NCI-H524 (cell line): ENCODE results near the gene MDM2.
"Not testable (repeated sequence)": the region's sequence is repeated elsewhere in the genome, so short reads cannot be mapped to it uniquely, and the experiment has no call there.

Experiments used
- DNase-seq, 2 experiments: peaks; one replicate each; lab custom pipeline; 2025; lab: John Stamatoyannopoulos, UW

Gene MDM2

DNA sequence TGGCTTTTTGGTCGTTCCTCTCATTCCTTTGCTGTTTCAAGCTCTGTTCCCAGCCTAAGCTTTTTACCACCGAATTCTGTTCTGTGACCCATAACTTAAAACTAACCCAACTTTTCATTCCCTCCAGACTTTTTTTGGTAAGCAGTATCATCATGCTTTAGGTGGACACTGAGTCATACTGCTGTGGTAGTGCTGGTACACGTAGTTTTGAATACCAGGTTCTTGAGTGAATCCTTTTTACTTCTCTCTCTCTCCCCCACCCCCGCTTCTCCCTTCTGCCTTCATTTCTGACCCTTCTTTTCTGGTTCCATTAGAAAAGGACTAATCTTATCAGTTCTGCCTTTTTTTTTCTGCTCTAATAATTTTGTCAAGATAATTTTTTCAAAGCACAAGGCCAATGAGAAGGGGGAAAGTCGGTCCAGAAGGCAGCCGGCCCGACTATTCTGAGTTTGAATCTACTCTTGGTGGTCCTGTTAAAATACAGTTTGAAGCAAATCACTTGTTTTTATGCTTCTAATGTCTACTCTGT, 2.3 kb upstream of the MDM2 start:
- DNase-seq = no peak

DNA sequence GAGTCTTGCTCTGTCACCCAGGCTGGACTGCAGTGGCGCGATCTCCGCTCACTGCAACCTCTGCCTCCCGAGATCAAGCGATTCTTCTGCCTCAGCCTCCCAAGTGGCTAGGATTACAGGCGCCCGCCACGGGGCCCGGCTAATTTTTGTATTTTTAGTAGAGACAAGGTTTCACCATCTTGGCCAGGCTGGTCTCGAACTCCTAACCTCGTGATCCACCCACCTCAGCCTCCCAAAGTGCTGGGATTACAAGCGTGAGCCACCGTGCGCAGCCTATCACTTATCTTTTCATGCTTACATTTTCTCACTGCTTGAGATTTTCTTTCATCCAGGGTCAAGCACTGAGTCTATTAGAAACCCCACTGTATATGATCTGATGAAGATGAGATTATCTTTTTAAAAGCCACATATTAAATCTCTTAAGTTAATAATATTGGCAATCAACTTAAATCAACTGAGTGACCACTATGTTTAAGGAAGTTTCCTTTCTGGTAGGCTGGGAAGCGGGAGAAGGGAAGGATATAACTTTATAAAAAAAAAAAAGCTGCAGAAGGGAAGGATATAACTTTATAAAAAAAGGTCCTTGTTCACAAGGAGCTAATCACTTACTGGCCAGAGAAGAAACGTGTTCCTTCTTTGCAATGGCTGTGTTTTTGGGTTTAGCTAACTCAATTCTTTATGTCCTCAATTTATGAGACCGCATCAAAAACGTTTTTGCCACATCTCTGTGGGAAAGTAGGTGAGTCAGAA, 1.3 kb upstream of the MDM2 start:
- DNase-seq = peak in 1 of 2 experiments; percentile 16

DNA sequence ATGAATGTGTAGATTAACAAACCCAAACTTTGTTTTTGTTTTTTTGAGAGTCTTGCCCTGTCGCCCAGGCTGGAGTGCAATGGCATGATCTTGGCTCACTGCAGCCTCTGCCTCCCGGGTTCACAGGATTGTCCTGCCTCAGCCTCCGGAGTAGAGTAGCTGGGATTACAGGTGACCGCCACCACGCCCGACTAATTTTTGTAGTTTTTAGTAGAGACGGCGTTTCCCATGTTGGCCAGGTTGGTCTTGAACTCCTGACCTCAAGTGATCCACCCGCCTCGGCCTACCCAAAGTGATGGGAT, 752 bp upstream of the MDM2 start:
- DNase-seq = not testable (repeated sequence)

DNA sequence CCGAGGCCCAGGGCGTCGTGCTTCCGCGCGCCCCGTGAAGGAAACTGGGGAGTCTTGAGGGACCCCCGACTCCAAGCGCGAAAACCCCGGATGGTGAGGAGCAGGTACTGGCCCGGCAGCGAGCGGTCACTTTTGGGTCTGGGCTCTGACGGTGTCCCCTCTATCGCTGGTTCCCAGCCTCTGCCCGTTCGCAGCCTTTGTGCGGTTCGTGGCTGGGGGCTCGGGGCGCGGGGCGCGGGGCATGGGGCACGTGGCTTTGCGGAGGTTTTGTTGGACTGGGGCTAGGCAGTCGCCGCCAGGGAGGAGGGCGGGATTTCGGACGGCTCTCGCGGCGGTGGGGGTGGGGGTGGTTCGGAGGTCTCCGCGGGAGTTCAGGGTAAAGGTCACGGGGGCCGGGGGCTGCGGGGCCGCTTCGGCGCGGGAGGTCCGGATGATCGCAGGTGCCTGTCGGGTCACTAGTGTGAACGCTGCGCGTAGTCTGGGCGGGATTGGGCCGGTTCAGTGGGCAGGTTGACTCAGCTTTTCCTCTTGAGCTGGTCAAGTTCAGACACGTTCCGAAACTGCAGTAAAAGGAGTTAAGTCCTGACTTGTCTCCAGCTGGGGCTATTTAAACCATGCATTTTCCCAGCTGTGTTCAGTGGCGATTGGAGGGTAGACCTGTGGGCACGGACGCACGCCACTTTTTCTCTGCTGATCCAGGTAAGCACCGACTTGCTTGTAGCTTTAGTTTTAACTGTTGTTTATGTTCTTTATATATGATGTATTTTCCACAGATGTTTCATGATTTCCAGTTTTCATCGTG, 612 bp downstream of the MDM2 start:
- DNase-seq = peak; percentile 61 to 82

DNA sequence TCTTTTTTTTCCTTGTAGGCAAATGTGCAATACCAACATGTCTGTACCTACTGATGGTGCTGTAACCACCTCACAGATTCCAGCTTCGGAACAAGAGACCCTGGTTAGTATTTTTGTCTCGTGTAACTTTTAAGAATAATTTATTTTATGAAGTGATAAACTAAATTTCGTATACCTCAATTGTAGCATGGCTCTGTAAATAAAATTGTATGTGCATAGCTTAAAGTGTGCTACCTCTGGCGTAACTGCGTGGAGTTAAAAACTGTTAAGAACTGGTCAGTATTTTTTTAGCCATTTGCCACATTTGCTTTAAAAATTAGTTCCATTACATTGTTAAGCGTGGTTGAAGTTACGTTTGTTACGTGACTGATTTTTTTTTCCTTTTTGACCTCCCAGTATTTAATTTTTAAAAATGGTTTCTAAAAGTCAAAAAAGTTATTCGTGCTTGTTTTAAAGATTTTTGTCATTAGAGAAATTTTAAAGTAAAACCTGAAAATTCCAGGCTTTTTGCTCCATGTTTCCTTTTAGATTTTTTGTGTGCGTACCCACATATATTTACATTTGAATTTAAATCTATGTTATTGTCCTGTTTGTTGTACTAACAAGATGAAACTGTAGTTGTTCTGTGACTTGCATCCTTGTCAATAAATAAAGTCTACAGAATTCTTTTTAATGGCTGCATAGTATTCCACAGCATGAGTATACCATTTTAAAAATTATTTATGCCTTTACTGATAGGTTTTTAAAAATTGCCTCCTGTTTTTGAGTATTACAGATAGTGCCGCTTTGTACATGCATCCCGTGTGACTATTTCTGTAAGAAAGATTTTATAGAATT, 1.4 kb downstream of the MDM2 start:
- DNase-seq = no peak

DNA sequence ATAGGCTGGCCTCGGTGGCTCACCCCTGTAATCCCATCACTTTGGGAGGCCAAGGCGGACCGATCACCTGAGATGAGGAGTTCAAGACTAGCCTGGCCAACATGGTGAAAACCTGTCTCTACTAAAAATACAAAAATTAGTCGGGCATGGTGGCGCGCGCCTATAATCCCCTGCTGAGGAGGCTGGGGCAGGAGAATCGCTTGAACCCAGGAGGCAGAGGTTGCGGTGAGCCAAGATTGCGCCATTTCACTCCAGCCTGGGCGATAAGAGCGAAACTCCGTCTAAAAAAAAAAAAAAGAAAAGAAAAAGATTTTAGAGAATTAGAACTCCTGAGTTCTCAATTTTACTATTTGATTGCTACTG, 2.0 kb downstream of the MDM2 start:
- DNase-seq = not testable (repeated sequence)

DNA sequence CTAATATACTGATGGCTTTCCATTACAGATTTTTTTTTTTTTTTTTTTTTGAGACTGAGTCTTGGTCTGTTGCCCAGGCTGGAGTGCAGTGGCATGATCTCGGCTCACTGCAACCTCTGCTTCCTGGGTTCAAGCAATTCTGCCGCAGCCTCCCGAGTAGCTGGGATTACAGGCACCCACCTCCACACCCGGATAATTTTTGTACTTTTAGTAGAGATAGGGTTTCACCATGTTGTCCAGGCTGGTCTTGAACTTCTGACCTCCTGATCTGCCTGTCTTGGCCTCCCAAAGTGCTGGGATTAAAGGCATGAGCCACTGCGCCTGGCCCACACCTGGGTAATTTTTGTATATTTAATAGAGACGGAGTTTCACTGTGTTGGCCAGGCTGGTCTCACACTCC, 3.6 kb downstream of the MDM2 start:
- DNase-seq = not testable (repeated sequence)

DNA sequence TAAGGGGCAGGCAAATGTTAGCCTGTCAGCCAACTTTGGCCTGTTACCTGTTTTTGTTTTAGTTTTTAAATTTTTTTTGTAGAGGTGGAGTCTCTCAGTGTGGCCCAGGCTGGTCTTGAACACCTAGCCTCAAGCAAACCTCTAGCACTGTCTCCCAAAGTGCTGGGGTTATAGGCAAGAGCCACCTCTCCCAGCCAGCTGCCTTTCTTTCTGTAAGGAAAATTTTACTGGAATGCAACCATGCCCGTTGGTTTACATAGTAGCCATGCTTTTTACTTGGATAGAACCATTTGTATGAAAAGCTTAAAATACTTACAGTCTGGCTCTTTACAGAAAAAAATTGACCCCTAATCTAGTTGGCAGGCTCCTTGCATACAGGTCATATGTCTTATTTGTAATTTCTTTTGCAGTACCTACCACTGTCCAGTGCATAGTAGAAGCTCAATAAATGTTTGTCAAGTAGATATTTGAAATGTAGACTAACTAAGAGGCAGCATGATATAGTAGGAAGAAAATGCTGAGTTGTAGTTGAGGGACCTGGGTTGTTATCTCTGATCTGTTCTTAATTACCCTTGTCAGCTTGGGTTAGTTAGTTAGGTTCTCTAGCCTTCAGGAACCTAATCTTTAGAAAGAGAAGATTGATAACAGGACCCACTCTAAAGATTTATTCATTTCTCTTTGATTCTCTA, 4.7 kb downstream of the MDM2 start:
- DNase-seq = no peak

DNA sequence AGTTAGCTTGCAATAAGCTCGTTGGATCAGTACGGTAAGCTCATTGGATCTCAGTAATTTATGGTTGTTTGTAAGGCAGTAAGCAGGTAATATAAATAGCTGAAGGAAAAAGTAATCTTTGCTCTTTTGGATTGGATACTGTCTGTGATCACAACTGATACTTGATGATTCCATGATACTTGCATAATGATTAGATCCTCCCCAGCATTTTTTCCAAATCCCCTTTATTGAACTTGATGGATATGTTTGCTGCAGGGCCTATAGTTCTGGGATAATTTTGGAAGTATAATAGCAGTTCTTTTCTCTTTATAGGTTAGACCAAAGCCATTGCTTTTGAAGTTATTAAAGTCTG, 5.2 kb downstream of the MDM2 start:
- no peak for DNase-seq

DNA sequence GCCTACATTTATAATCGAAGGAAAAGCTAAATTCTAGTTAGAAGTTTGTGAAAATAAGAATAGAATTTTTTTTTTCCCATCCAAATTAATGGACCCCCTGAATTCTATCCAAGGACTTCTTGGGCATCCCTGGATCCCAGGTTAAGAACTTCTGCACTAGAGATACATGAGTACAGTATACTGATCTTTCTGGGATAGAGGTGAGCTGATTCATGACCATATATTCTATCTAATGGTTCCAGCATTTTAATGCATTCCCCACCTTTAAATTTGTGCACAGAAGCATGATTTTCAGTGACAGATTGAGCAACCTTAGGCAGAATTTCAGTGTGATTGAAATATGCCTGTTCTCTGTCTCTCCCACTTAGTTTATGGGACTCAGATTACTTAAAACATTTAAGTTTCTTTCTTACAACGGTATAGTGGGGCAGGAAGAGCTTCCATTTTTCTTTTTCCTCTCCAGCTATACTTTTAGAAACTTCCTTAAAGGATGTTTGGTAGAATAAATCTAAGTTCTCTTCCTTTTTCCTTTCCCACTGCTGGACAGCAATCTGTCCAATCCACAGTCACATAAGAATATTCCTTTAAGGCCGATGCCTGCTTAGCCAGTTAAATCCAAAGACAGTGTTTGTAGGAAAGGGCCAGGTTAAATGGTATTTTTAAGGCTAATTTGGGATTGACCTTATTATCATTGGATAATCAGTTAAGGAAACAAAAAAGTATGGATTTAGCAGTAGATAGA, 6.7 kb downstream of the MDM2 start:
- DNase-seq = no peak

DNA sequence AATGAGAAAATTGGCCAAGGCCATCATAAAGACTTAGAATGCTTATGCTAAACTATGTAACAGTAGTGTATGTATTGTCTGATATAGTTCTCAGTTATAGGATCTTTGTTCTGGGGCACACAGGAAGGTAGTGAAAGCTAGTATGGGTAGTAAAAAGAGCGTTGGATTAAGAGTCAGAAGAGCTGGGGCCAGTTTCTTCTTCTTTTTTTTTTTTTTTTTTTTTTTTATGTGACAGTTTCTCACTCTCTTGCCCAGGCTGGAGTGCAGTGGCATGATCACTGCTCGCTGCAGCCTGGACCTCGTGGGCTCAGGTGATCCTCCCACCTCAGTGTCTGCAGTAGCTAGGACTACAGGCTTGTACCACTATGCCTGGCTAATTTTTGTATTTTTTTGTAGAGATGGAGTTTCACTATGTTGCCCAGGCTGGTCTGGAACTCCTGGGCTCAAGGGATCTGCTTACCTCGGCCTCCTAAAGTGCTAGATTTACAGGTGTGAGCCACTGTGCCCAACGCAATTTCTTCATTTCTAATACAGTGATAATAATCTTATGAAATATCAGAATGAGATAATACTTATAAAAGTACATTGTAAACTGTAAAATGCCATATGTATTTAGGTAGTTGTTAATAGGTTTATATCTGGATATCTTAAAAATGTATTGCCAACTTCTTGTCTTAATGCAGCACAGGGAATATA, 7.4 kb downstream of the MDM2 start:
- DNase-seq = no peak

DNA sequence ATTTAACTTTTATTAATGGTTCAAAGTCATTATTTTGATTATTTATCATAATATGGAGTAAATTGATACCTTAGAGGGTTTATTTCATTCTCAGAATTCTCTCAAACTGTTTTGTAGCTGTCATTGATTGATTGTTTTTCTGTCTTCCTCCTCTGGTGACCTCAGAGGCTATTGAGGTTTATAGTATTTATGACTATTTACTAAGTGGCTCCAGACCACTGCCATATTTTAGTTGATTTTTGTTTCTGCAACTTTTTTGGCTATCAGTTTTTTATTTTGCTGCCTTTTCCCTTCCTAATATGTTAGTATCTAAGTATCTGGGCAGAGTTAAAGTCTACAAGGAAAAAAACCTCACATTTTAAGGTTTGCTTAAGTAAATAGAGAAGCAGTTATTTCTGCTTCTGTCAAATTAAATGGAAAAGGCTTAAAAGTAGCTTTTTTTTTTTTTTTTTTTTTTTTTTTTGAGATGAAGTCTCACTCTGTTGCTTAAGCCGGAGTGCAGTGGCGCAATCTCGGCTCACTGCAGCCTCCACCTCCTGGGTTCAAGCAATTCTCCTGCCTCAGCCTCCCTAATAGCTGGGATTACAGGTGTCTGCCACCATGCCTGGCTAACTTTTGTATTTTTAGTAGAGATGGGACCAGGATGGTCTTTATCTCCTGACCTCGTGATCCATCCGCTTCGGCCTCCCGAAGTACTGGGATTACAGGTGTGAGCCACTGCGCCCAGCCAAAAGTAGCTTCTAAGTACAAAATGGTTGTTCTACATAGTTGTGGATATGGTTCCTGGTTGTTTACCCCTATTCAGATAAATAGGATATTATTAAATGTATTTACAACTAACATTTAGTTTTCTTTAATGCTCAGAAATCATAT, 8.2 kb downstream of the MDM2 start:
- no peak for DNase-seq

DNA sequence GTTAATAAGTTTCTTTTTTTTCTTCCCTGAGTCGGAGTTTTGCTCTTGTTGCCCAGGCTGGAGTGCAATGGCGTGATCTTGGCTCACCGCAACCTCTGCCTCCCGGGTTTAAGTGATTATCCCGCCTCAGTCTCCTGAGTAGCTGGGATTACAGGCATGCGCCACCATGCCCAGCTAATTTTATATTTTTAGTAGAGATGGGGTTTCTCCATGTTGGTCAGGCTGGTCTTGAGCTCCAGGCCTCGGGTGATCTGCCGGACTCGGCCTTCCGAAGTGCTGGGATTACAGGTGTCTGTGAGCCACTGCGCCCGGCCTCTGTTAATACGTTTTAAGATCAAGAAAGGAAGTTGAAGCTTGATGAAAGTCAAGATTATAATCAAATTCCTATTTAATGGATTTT, 11.5 kb downstream of the MDM2 start:
- not testable (repeated sequence) for DNase-seq

DNA sequence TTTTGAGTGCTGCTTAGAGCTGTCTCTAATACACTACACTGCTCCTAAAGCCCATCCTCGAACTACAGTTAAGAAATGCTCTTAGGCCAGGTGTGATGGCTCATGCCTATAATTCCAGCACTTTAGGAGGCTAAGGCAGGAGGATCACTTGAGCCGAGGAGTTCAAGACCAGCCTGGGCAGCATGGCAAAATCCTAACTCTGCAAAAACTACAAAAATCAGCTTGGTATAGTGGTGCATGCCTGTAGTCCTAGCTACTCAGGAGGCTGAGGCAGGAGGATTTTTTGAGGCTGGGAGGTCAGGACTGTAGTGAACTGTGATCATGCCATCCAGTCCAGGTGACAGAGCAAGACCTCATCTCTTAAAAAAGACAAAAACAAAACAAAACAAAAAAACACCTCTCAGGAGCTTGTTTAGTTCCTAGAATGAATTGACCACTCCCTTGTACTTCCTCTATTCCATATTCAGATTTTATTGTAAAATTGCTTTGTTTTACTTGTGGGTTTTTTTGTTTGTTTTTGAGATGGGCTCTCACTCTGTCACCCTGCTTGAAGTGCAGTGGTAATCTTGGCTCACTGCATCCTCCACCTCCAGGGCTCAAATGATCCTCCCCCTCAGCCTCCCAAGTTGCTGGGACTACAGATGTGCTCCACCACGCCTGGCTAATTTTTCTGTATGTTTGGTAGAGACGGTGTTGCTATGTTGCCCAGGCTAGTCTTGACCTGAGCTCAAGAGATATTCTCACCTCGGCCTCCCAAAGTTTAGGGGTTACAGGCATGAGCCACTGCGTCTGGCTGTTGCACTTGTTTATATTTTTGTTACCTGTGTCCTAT, 13.6 kb downstream of the MDM2 start:
- DNase-seq = no peak

DNA sequence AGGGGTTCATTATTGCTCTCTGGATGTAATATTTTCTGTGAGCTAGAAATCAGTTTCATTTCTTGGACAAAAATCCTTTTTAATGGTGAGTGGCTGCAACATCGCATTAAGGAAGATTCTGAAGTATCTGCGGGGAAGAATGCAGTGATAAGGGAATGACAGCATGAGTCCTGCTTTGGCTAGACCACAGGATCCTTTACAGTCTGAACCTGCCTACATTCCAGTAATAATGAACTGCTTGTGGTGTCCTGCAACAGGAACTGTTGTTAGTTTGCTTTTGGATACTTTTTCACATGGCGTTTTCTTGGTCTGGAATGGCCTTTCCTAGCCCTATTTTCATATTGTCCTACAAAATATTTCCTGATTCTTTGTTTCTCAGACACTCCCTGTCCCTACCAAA, 15.7 kb downstream of the MDM2 start:
- no peak for DNase-seq

DNA sequence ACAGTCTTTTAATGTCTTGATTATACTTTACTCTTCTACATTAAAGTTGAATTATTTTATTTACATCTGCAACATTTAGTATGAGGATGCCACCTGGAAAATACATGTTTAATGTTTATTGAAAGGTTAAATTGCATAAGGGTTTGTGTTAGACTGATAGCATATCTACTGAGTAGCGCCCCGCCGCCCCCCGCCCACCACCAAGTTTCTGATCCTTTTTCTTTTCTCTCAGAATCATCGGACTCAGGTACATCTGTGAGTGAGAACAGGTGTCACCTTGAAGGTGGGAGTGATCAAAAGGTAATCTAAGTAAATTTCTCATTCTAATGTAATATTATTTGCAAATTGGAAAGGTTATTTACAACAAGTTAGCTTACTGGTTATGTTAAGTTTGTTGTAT, 16.2 kb downstream of the MDM2 start:
- no peak for DNase-seq

DNA sequence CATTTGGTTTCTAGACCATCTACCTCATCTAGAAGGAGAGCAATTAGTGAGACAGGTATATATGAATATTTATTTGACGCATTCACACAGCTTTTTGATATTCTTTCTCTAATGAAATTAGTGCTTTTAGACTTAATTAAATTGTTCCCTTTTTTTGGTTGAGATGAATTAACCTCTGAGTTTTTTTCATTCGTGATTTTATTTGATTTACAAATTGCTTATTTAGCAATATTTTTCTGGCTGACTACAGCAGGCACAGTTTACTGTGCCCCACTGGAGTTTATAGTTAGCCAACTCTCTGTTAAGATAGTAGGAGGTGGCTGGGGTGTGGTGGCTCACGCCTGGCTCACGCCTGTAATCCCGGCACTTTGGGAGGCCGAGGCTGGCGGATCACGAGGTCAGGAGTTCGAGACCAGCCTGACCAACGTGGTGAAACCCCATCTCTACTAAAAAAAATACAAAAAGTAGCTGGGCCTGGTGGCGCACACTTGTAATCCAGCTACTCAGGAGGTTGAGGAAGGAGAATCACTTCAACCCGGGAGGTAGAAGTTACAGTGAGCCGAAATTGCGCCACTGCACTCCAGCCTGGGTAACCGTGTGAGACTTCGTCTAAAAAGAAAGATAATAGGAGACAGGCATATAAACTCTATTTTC, 16.7 kb downstream of the MDM2 start:
- DNase-seq = no peak

DNA sequence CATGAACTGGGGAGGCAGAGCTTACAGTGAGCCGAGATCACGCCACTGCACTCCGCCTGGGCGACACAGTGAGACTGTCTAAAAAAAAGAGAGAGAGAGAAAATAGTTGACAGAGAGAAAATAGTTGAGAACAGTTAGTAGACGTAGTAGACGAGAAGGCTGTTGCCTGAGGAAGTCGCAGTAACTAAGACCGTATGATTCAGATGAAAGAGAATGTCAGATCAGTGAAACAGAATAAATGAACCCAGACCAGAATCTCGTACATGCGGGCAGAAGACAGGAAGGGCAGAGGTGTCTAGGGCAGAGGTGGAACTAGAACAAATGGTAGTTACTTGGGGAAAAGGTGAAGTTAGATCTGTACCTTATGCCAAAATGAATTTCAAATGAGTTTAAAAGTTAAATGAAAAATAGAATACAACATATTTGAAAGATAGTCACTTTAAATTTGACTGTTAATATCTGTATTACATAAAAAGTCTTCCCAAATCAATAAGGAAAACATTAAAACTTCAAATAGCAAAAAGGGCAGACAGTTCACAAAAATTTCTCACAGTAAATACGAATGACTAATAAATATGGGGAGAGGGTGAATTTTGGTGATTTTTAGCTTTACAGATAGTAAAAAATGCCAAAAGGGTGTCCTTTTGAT, 17.7 kb downstream of the MDM2 start:
- no peak for DNase-seq
